Peyer's patch (tissue), 4 donors: ENCODE measurements around the gene TSHZ1.

Source experiments
- POLR2A ChIP-seq, 2 donors: fragments of 450-650 bp; IDR thresholded peaks; one replicate each; pipeline ENCODE4 v1.5.1; 2017; ENCODE audit warnings: antibody characterized with exemption in 2 of 2, mild to moderate bottlenecking in 2 of 2, moderate library complexity in 2 of 2
- TF ChIP-seq, protein P1 (sequence below), 6 experiments: fragments of 450-650 bp in 4 of 6; fragments of 200-600 bp in 2 of 6; sonication (generic) in 1 of 6; IDR thresholded peaks; one replicate each; pipeline ENCODE4 v1.5.1; 2017 to 2019; ENCODE audit warnings: antibody characterized with exemption in 6 of 6, mild to moderate bottlenecking in 3 of 6, moderate library complexity in 1 of 6

DNA sequence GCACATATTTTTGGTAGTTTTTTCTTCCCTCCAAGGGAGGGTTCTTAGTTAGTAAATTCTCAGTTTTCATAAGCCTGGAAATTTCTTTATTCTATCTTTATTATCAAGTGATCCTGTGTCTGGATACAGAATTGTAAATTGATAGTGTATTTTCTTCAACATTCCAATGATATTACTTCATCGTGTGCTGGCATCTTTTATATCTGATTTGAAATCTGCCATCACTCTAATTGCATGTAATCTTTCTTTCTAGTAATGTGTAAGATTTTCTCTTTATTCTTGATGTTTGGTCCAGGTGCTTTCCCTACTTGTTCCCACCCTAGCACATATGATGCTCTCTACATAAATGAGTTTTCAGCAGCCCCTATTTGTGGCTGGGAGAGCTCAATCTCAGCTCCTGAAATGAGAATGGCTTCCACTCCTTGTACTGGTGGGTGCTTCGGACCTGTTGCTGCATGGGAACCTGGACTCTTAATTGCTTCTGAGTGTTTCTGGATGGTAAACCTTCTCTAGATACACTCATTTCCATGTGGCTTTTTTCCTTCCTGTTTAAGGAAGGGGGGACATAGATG, 114.2 kb downstream of the TSHZ1 start:
- TF ChIP-seq, protein P1, sequence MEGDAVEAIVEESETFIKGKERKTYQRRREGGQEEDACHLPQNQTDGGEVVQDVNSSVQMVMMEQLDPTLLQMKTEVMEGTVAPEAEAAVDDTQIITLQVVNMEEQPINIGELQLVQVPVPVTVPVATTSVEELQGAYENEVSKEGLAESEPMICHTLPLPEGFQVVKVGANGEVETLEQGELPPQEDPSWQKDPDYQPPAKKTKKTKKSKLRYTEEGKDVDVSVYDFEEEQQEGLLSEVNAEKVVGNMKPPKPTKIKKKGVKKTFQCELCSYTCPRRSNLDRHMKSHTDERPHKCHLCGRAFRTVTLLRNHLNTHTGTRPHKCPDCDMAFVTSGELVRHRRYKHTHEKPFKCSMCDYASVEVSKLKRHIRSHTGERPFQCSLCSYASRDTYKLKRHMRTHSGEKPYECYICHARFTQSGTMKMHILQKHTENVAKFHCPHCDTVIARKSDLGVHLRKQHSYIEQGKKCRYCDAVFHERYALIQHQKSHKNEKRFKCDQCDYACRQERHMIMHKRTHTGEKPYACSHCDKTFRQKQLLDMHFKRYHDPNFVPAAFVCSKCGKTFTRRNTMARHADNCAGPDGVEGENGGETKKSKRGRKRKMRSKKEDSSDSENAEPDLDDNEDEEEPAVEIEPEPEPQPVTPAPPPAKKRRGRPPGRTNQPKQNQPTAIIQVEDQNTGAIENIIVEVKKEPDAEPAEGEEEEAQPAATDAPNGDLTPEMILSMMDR (IDR thresholded peaks at IDR 0.05), result no peak
- TF ChIP-seq POLR2A (IDR thresholded peaks at IDR 0.05), result no peak
